ENCODE data around the gene NFIC. TPM values are rescaled to one million over a fixed set of nuclear protein-coding genes. Genes with fewer than 3 reads are reported as not detected.
"Not testable (repeated sequence)": the region's sequence is repeated elsewhere in the genome, so short reads cannot be mapped to it uniquely, and the experiment has no call there.

NFIC gene
- total RNA-seq, 1 donor from 2014 or later: 1.1 TPM

GRCh38 chr19:3452171-3452941 is 86.0 kb downstream of the NFIC start:
- Histone ChIP-seq H3K4me1 (peaks cover 7% of the 10 kb centered on the region), H3K27me3 (peaks cover 5% of the 10 kb centered on the region), H2AFZ (replicated peaks) (no peak overlapping the region), H3K9me3 (ENCODE audit: low read depth) (no peaks in the 10 kb centered on the region), H3K9ac (no peak overlapping the region), H3K36me3 (no peaks in the 10 kb centered on the region), H3K27ac (no peak overlapping the region), H3F3A (ENCODE audit: low read depth) (peaks cover 2% of the 10 kb centered on the region), H3K79me2 (ENCODE audit: low read depth) (no peaks in the 10 kb centered on the region), H3K4me2 (no peak overlapping the region), H3K4me3 (no peak overlapping the region), H4K20me1 (ENCODE audit: low read depth) (no peaks in the 10 kb centered on the region)
- no peak for TF ChIP-seq EZH2phosphoT487 (IDR thresholded peaks at IDR 0.05)
- TF ChIP-seq CTCF (IDR thresholded peaks at IDR 0.05): no peak
- no peak for TF ChIP-seq EZH2 (IDR thresholded peaks at IDR 0.05)
- Mint-ChIP-seq H3K4me3 (no peak overlapping the region), H3K4me1 (peaks cover 6% of the 10 kb centered on the region), H3K36me3 (no peaks in the 10 kb centered on the region), H3K27ac (no peak overlapping the region), H3K9me3 (no peaks in the 10 kb centered on the region), H3K27me3 (ENCODE audit: insufficient read depth, low read depth) (peaks cover 18% of the 10 kb centered on the region)
- no peak for DNase-seq (ENCODE audit: low spot score)

- not testable (repeated sequence) for H3K4me3 ChIP-seq; H3K9ac ChIP-seq; H3K4me1 Mint-ChIP-seq; H3K9me3 Mint-ChIP-seq; H2AFZ ChIP-seq (replicated peaks); H3K4me2 ChIP-seq; H3K27ac ChIP-seq; H3K36me3 Mint-ChIP-seq; H3K27ac Mint-ChIP-seq; DNase-seq (ENCODE audit: low spot score); H3K9me3 ChIP-seq (ENCODE audit: low read depth); H3F3A ChIP-seq (ENCODE audit: low read depth); H3K36me3 ChIP-seq; H4K20me1 ChIP-seq (ENCODE audit: low read depth); H3K4me3 Mint-ChIP-seq; H3K79me2 ChIP-seq (ENCODE audit: low read depth)
- Histone ChIP-seq H3K4me1 (peaks cover 13% of the 10 kb centered on the region), H3K27me3 (peaks cover 10% of the 10 kb centered on the region)
- peaks cover 14% of the 10 kb centered on the region for H3K27me3 Mint-ChIP-seq (ENCODE audit: insufficient read depth, low read depth)
Observed at GRCh38 chr19:3452942-3453214, 86.5 kb downstream of the NFIC start.

- peaks cover 21% of the 10 kb centered on the region for H3K4me1 ChIP-seq
- no peaks in the 10 kb centered on the region for H3K9me3 Mint-ChIP-seq
- no peak overlapping the region for H3K9ac ChIP-seq
- H3K4me3 Mint-ChIP-seq: no peak overlapping the region
- peaks cover 13% of the 10 kb centered on the region for H3F3A ChIP-seq (ENCODE audit: low read depth)
- H4K20me1 ChIP-seq (ENCODE audit: low read depth): no peaks in the 10 kb centered on the region
- DNase-seq (ENCODE audit: low spot score): no peak
- peaks cover 13% of the 10 kb centered on the region for H3K27me3 Mint-ChIP-seq (ENCODE audit: insufficient read depth, low read depth)
- H3K27ac Mint-ChIP-seq: no peak overlapping the region
- H3K36me3 ChIP-seq: no peaks in the 10 kb centered on the region
- H3K27ac ChIP-seq: no peak overlapping the region
- H3K27me3 ChIP-seq: peaks cover 20% of the 10 kb centered on the region
- H3K9me3 ChIP-seq (ENCODE audit: low read depth): no peaks in the 10 kb centered on the region
- H3K36me3 Mint-ChIP-seq: no peaks in the 10 kb centered on the region
- H2AFZ ChIP-seq (replicated peaks): no peak overlapping the region
- no peak overlapping the region for H3K4me2 ChIP-seq
- no peak for TF ChIP-seq CTCF (IDR thresholded peaks at IDR 0.05)
- no peak for TF ChIP-seq EZH2 (IDR thresholded peaks at IDR 0.05)
- no peak for TF ChIP-seq EZH2phosphoT487 (IDR thresholded peaks at IDR 0.05)
- no peaks in the 10 kb centered on the region for H3K79me2 ChIP-seq (ENCODE audit: low read depth)
- H3K4me1 Mint-ChIP-seq: peaks cover 13% of the 10 kb centered on the region
- H3K4me3 ChIP-seq: no peak overlapping the region
Observed at GRCh38 chr19:3453840-3454239, 87.5 kb downstream of the NFIC start.

- H3K79me2 ChIP-seq (ENCODE audit: low read depth): no peaks in the 10 kb centered on the region
- TF ChIP-seq CTCF (IDR thresholded peaks at IDR 0.05) (no peak), EZH2 (IDR thresholded peaks at IDR 0.05) (no peak), EZH2phosphoT487 (IDR thresholded peaks at IDR 0.05) (no peak)
- no peaks in the 10 kb centered on the region for H3K36me3 ChIP-seq
Observed at GRCh38 chr19:3454656-3455392, 88.4 kb downstream of the NFIC start.

More at GRCh38 chr19:3454656-3455392, 88.4 kb downstream of the NFIC start:
- no peak overlapping the region for H3K4me2 ChIP-seq
- no peak for DNase-seq (ENCODE audit: low spot score)
- Mint-ChIP-seq H3K9me3 (no peaks in the 10 kb centered on the region), H3K4me3 (no peak overlapping the region), H3K36me3 (no peaks in the 10 kb centered on the region), H3K4me1 (peaks cover 17% of the 10 kb centered on the region), H3K27me3 (ENCODE audit: insufficient read depth, low read depth) (peaks cover 19% of the 10 kb centered on the region), H3K27ac (no peak overlapping the region)
- no peak overlapping the region for H3K27ac ChIP-seq
- H3K4me3 ChIP-seq: no peak overlapping the region
- H3K4me1 ChIP-seq: peaks cover 26% of the 10 kb centered on the region
- H3K9me3 ChIP-seq (ENCODE audit: low read depth): no peaks in the 10 kb centered on the region
- H3F3A ChIP-seq (ENCODE audit: low read depth): peaks cover 13% of the 10 kb centered on the region
- no peaks in the 10 kb centered on the region for H4K20me1 ChIP-seq (ENCODE audit: low read depth)
- H3K27me3 ChIP-seq: peaks cover 30% of the 10 kb centered on the region
- H3K9ac ChIP-seq: no peak overlapping the region
- H2AFZ ChIP-seq (replicated peaks): no peak overlapping the region

Measured in neural progenitor cell (in vitro differentiated cells).